Measurements from ENCODE around the gene FCN3. TPM values are rescaled to one million over a fixed set of nuclear protein-coding genes. Genes with fewer than 3 reads are reported as not detected.

FCN3 gene
- total and polyA plus RNA-seq, 2 donors (not counting 3 experiments of a cell fraction or from before 2014, with no cell fraction given): 0.15 TPM; not detected in 1

GRCh38 chr1:27342778-27343638 is 31.6 kb downstream of the FCN3 start:
- H3K9ac ChIP-seq (replicated peaks; ENCODE audit: extremely low read depth, insufficient read depth, low read length): no peak overlapping the region
- no TSS peak for BruUV-seq (replicated peaks)
- ChIA-PET POLR2A (no interaction called here), CTCF (interaction anchor here (1.3 kb wide), 1 partner anchor 10 kb away, joined by 5 read pairs; no protein-coding TSS in a partner anchor)
- DNase-seq (ENCODE audit: low read depth, low spot score): no peak
- no peak overlapping the region for H2AFZ ChIP-seq (ENCODE audit: low read depth, low read length)
- no peaks in the 10 kb centered on the region for H3K27me3 ChIP-seq (ENCODE audit: control insufficient read depth in 2 of 2, insufficient read depth in 2 of 2, low read length in 2 of 2)
- no peaks in the 10 kb centered on the region for H3K9me1 ChIP-seq (replicated peaks; ENCODE audit: control insufficient read depth, extremely low read depth, insufficient read depth, low read length)
- no peaks in the 10 kb centered on the region for H3K36me3 ChIP-seq (ENCODE audit: control insufficient read depth in 2 of 2, extremely low read depth in 1 of 2, insufficient read depth in 2 of 2, low read length in 2 of 2)
- no peak for FAIRE-seq
- no peak for TF ChIP-seq JUN (IDR thresholded peaks at IDR 0.05; ENCODE audit: borderline replicate concordance, insufficient read depth, insufficient read length, low read depth)
- no peak for TF ChIP-seq FOS (IDR thresholded peaks at IDR 0.05; ENCODE audit: borderline replicate concordance, insufficient read depth, low read length)
- TF ChIP-seq, protein P1, sequence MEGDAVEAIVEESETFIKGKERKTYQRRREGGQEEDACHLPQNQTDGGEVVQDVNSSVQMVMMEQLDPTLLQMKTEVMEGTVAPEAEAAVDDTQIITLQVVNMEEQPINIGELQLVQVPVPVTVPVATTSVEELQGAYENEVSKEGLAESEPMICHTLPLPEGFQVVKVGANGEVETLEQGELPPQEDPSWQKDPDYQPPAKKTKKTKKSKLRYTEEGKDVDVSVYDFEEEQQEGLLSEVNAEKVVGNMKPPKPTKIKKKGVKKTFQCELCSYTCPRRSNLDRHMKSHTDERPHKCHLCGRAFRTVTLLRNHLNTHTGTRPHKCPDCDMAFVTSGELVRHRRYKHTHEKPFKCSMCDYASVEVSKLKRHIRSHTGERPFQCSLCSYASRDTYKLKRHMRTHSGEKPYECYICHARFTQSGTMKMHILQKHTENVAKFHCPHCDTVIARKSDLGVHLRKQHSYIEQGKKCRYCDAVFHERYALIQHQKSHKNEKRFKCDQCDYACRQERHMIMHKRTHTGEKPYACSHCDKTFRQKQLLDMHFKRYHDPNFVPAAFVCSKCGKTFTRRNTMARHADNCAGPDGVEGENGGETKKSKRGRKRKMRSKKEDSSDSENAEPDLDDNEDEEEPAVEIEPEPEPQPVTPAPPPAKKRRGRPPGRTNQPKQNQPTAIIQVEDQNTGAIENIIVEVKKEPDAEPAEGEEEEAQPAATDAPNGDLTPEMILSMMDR (IDR thresholded peaks at IDR 0.05; ENCODE audit: extremely low read depth in 1 of 2, insufficient read depth in 1 of 2, low read depth in 1 of 2, low read length in 2 of 2): no peak
- no peak for TF ChIP-seq POLR2A (IDR thresholded peaks at IDR 0.05; ENCODE audit: low read depth, low read length)
- no peak for TF ChIP-seq POLR2AphosphoS5 (IDR thresholded peaks at IDR 0.05; ENCODE audit: insufficient read depth, low read depth, low read length)
- no peak for TF ChIP-seq MYC (IDR thresholded peaks at IDR 0.05; ENCODE audit: low read depth, low read length)
- TF ChIP-seq EZH2 (IDR thresholded peaks at IDR 0.05; ENCODE audit: borderline replicate concordance, low read depth, low read length, severe bottlenecking): no peak
- TF ChIP-seq, protein P2, sequence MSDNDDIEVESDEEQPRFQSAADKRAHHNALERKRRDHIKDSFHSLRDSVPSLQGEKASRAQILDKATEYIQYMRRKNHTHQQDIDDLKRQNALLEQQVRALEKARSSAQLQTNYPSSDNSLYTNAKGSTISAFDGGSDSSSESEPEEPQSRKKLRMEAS (IDR thresholded peaks at IDR 0.05; ENCODE audit: insufficient read depth, insufficient read length): no peak
- TF ChIP-seq GATA2 (IDR thresholded peaks at IDR 0.05; ENCODE audit: insufficient read depth, insufficient read length, low read depth, low read length): no peak
- no peak overlapping the region for H3K27ac ChIP-seq (ENCODE audit: insufficient read depth, low read depth, low read length)
- no peak overlapping the region for H3K4me2 ChIP-seq (ENCODE audit: insufficient read depth, low read length)
- dilution Hi-C loops (cut with MboI; ENCODE audit: extremely low pct_ligation_motif_present, low sequenced_read_pairs) (no loop called here), intact Hi-C loops (cut with micrococcal nuclease) (no loop called here)
- H3K4me3 ChIP-seq (replicated peaks in 1 of 3; ENCODE audit: insufficient read depth in 1 of 3, low read depth in 1 of 3, low read length in 3 of 3): no peak overlapping the region
- no peaks in the 10 kb centered on the region for H3K4me1 ChIP-seq (ENCODE audit: control insufficient read depth, extremely low read depth, insufficient read depth, low read length)
- H4K20me1 ChIP-seq (replicated peaks; ENCODE audit: control insufficient read depth, extremely low read depth, insufficient read depth, low read length): no peaks in the 10 kb centered on the region
- no peaks in the 10 kb centered on the region for H3K9me3 ChIP-seq (replicated peaks; ENCODE audit: control insufficient read depth, insufficient read depth, low read length)
- H3K79me2 ChIP-seq (ENCODE audit: control insufficient read depth, insufficient read depth, low read length): no peaks in the 10 kb centered on the region
